ENCODE results near the gene TIGAR.

The TIGAR gene

DNA sequence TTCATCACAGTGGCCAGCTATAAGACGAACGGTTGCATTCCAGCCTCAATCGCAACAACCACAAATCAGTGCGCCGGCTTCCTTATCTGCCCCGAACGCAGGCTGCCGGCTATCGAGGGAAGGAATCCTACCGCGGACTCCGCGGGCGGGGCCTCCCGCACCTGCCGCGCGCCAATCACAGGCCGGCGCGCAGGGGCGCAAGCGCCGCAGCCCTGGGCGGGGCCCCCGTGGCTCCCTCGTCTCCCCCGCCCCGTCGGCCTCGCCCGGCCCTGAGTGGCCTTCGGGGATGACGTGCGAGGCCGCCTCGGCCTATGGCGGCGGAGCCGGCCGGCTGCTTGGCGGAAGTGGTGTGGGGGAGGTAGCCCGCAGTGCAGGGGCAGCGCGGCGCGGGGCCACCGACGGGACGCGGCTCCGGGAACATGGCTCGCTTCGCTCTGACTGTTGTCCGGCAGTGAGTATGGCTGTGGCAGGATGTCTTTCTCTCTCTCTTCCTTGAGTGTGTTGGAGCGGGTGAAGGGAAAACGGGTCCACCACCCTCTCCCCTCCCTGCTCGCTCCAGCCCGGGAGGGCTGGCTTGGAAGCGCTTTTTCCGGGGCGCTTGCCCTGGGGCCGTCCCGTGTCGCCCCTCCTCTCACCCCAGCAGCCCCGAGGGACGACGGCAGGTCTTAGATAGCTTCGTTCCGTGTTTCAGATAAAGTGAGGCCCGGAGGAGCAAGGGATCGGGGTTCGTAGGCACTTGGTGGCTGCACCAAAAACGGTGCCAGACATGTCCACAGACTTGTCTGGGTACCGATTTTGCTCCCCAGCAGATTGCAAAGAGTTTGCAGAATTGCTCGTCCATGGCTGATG, at the start of gene TIGAR:
Gene TIGAR (plus strand): TSS at position 361 of the 849 bp plus-strand sequence. CDS start 59 bp downstream, at position 420.
- H3K27ac ChIP-seq: peak within 1 kb of the TSS; percentile 75
- ChIA-PET POLR2A (ENCODE audit: low non-redundant PET) (interaction anchor here (0.9 kb wide), 1 partner anchor 129 kb away, joined by 3 read pairs; no protein-coding TSS in a partner anchor), CTCF (interaction anchor here (0.6 kb wide), 1 partner anchor 22 kb away, joined by 4 read pairs; no protein-coding TSS in a partner anchor)
- TF ChIP-seq CTCF (conservative IDR thresholded peaks at IDR 0.05; ENCODE audit: low read depth): no peak
- peak; percentile 96 for DNase-seq (ENCODE audit: low spot score)

- POLR2A ChIA-PET (ENCODE audit: low non-redundant PET): no interaction called here
- DNase-seq (ENCODE audit: low spot score): peak; percentile 84
- TF ChIP-seq CTCF (conservative IDR thresholded peaks at IDR 0.05; ENCODE audit: low read depth): no peak
- CTCF ChIA-PET: interaction anchor here (0.5 to 0.6 kb wide), 2 partner anchors 114 to 126 kb away, joined by 3 to 4 read pairs; no protein-coding TSS in a partner anchor
- H3K27ac ChIP-seq: peak overlapping the region; percentile 61
Observed at GRCh38 chr12:4271717-4272423, 49.1 kb upstream of the TIGAR start.

DNA sequence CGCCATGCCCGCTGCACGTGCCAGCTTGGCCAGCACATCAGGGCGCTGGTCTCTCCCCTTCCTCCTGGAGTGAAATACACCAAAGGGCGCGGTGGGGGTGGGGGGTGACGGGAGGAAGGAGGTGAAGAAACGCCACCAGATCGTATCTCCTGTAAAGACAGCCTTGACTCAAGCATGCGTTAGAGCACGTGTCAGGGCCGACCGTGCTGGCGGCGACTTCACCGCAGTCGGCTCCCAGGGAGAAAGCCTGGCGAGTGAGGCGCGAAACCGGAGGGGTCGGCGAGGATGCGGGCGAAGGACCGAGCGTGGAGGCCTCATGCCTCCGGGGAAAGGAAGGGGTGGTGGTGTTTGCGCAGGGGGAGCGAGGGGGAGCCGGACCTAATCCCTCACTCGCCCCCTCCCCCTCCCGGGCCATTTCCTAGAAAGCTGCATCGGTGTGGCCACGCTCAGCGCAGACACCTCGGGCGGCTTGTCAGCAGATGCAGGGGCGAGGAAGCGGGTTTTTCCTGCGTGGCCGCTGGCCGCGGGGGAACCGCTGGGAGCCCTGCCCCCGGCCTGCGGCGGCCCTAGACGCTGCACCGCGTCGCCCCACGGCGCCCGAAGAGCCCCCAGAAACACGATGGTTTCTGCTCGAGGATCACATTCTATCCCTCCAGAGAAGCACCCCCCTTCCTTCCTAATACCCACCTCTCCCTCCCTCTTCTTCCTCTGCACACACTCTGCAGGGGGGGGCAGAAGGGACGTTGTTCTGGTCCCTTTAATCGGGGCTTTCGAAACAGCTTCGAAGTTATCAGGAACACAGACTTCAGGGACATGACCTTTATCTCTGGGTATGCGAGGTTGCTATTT, 48.4 kb upstream of the TIGAR start:
- peak overlapping the region; percentile 61 for H3K27ac ChIP-seq
- DNase-seq (ENCODE audit: low spot score): peak; percentile 44

DNA sequence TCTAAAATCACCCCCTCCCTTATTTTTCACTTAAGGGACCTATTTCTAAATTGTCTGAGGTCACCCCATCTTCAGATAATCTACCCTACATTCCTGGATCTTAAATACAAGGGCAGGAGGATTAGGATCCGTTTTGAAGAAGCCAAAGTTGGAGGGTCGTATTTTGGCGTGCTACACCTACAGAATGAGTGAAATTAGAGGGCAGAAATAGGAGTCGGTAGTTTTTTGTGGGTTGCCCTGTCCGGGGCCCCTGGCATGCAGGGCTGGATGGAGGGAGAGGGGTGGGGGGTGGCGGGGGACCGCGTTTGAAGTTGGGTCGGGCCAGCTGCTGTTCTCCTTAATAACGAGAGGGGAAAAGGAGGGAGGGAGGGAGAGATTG, 47.8 kb upstream of the TIGAR start:
- CTCF ChIA-PET: interaction anchor here (0.8 kb wide), 1 partner anchor 388 kb away, joined by 4 read pairs; no protein-coding TSS in a partner anchor

More for the DNA sequence above, 48.4 kb upstream of the TIGAR start:
- ChIA-PET CTCF (interaction anchor here (0.8 kb wide), 1 partner anchor 388 kb away, joined by 4 read pairs; no protein-coding TSS in a partner anchor), POLR2A (ENCODE audit: low non-redundant PET) (no interaction called here)
- TF ChIP-seq CTCF (conservative IDR thresholded peaks at IDR 0.05; ENCODE audit: low read depth): no peak

GRCh38 chr12:4273652-4274395, 47.2 kb upstream of the TIGAR start, which contains the start of gene CCND2:
Gene CCND2, plus strand, starts transcription at chr12:4273762. Its CDS starts 279 bp downstream, at chr12:4274041.
- TF ChIP-seq CTCF (conservative IDR thresholded peaks at IDR 0.05; ENCODE audit: low read depth): no peak
- peak; percentile 91 for DNase-seq (ENCODE audit: low spot score)
- CTCF ChIA-PET: no interaction called here
- POLR2A ChIA-PET (ENCODE audit: low non-redundant PET): interaction anchor here (0.7 kb wide), 1 partner anchor 10 kb away, joined by 3 read pairs; no protein-coding TSS in a partner anchor
- peak within 1 kb of the TSS; percentile 61 for H3K27ac ChIP-seq

More for the DNA sequence above, 47.8 kb upstream of the TIGAR start:
- H3K27ac ChIP-seq: no peak overlapping the region
- DNase-seq (ENCODE audit: low spot score): no peak
- POLR2A ChIA-PET (ENCODE audit: low non-redundant PET): interaction anchor here (0.7 kb wide), 1 partner anchor 9 kb away, joined by 3 read pairs; no protein-coding TSS in a partner anchor
- TF ChIP-seq CTCF (conservative IDR thresholded peaks at IDR 0.05; ENCODE audit: low read depth): no peak
